GM19351 (cell line): Measurements from ENCODE around the gene FHIT.

Experiments used
- ATAC-seq: cut with Tn5 transposase; IDR thresholded peaks from one replicate; pipeline ENCODE4 v1.9.1; 2021; ENCODE audit warnings: mild to moderate bottlenecking, moderate library complexity; ENCODE audit not compliant: unreplicated experiment

FHIT gene

GRCh38 chr3:60435941-60436650 lies 815.2 kb downstream of the FHIT start:
- no peak for ATAC-seq

- no peak for ATAC-seq
Measured at GRCh38 chr3:60434950-60435349, 816.3 kb downstream of the FHIT start.

- no peak for ATAC-seq
Measured at GRCh38 chr3:60434323-60434722, 816.9 kb downstream of the FHIT start.

- ATAC-seq = no peak
Measured at GRCh38 chr3:60431599-60431958, 819.7 kb downstream of the FHIT start.

GRCh38 chr3:60430205-60430604 lies 821.0 kb downstream of the FHIT start:
- no peak for ATAC-seq

- ATAC-seq = no peak
Measured at GRCh38 chr3:60427109-60427508, 824.1 kb downstream of the FHIT start.

- no peak for ATAC-seq
Measured at GRCh38 chr3:60424942-60425341, 826.3 kb downstream of the FHIT start.

GRCh38 chr3:60424034-60424433 lies 827.2 kb downstream of the FHIT start:
- no peak for ATAC-seq

- no peak for ATAC-seq
Measured at GRCh38 chr3:60423556-60423955, 827.7 kb downstream of the FHIT start.

- ATAC-seq = no peak
Measured at GRCh38 chr3:60421749-60422446, 829.4 kb downstream of the FHIT start.

GRCh38 chr3:60417576-60417975 lies 833.7 kb downstream of the FHIT start:
- ATAC-seq = no peak

GRCh38 chr3:60414011-60414410 lies 837.2 kb downstream of the FHIT start:
- no peak for ATAC-seq

GRCh38 chr3:60413551-60413950 lies 837.7 kb downstream of the FHIT start:
- ATAC-seq = no peak

GRCh38 chr3:60403866-60404265 lies 847.4 kb downstream of the FHIT start:
- no peak for ATAC-seq

- ATAC-seq = no peak
Measured at GRCh38 chr3:60402931-60403330, 848.3 kb downstream of the FHIT start.

- ATAC-seq = no peak
Measured at GRCh38 chr3:60399861-60400845, 851.1 kb downstream of the FHIT start.

GRCh38 chr3:60399292-60399691 lies 852.0 kb downstream of the FHIT start:
- ATAC-seq = no peak

- no peak for ATAC-seq
Measured at GRCh38 chr3:60395173-60395762, 856.0 kb downstream of the FHIT start.

GRCh38 chr3:60393946-60394345 lies 857.3 kb downstream of the FHIT start:
- ATAC-seq = no peak

- no peak for ATAC-seq
Measured at GRCh38 chr3:60392501-60392900, 858.8 kb downstream of the FHIT start.

GRCh38 chr3:60391292-60391691 lies 860.0 kb downstream of the FHIT start:
- no peak for ATAC-seq
